Aorta (tissue), 5 donors: ENCODE measurements around the gene LRSAM1. TPM values are rescaled to one million over a fixed set of nuclear protein-coding genes. Genes with fewer than 3 reads are reported as not detected.
A peak's percentile ranks its signal among the peaks of the same experiment; 100 is the strongest.

Source experiments
- ATAC-seq: fragments of 200-7000 bp; cut with Tn5 transposase; one replicate; pipeline ENCODE4 v1.9.1; 2022; ENCODE audit warnings: moderate library complexity; ENCODE audit not compliant: low FRiP score
- DNase-seq, 2 donors: peaks; one replicate each; pipeline ENCODE4 v3.0.0-alpha.2; 2020
- H3K27ac ChIP-seq, 2 donors: one replicate each; pipeline ENCODE4 v1.5.1; 2013; ENCODE audit warnings: low read length in 2 of 2, mild to moderate bottlenecking in 2 of 2, moderate library complexity in 2 of 2, control low read depth in 1 of 2, inconsistent platforms in 1 of 2, low read depth in 1 of 2
- H3K27me3 ChIP-seq, 2 donors: one replicate each; pipeline ENCODE4 v1.6.1; 2013; ENCODE audit warnings: control low read depth in 1 of 2, low read length in 1 of 2, mild to moderate bottlenecking in 1 of 2, moderate library complexity in 1 of 2; ENCODE audit not compliant: insufficient read depth in 2 of 2, control insufficient read depth in 1 of 2
- H3K36me3 ChIP-seq, 2 donors: one replicate each; pipeline ENCODE4 v1.6.1; 2013; ENCODE audit warnings: control low read depth in 1 of 2, low read length in 1 of 2, mild to moderate bottlenecking in 1 of 2; ENCODE audit not compliant: insufficient read depth in 2 of 2, control insufficient read depth in 1 of 2
- H3K4me1 ChIP-seq, 2 donors: one replicate each; pipeline ENCODE4 v1.6.1; 2013; ENCODE audit warnings: low read length in 2 of 2, control low read depth in 1 of 2, mild to moderate bottlenecking in 1 of 2, moderate library complexity in 1 of 2; ENCODE audit not compliant: insufficient read depth in 2 of 2, control insufficient read depth in 1 of 2
- H3K4me3 ChIP-seq, 2 donors: one replicate each; pipeline ENCODE4 v1.5.1; 2013; ENCODE audit warnings: low read length in 2 of 2, control low read depth in 1 of 2, mild to moderate bottlenecking in 1 of 2
- H3K9me3 ChIP-seq: one replicate; pipeline ENCODE4 v1.6.1; 2013; ENCODE audit warnings: mild to moderate bottlenecking, low read length; ENCODE audit not compliant: control insufficient read depth
- whole genome bisulfite sequencing, 2 donors: extraction: QIAGEN DNeasy Blood & Tissue Kit; methylation state at CpG; one replicate each; pipeline ENCODE4 v1.1.7; 2013; 5-methylcytosine and 5-hydroxymethylcytosine counted together
- intact Hi-C, 2 donors: fragments of 100-400 bp; cut with DNase I; formaldehyde crosslinking; loops; one replicate each; pipeline versions ENCODE4 v1.14.2 to v1.15.0; 2022
- polyA plus RNA-seq, 2 donors: library from polyadenylated mRNA; stranded (reverse); fragments of 200-250 nt; gene quantifications; one replicate each; pipeline ENCODE4 v1.2.3, GENCODE V29; 2013
- total RNA-seq, 2 donors: library from RNA; stranded (reverse); fragmentation: NEBNext Ultra II Directional; extraction: Animal tissue kit (Norgen Biotek cat#: 25700); gene quantifications; one replicate each; pipeline ENCODE4 v1.2.1, GENCODE V29; 2021
- donor health status: healthy with polysubstance abuse.
- donor health status: Bipolar disorder and iron deficiency.
- donor health status: DM: no; HTN: no; CAD: no.
- donor health status: DM: no; HTN: no; CAD: no.
- donor health status: DM: yes; HTN: yes; CAD: no.

Gene LRSAM1
- total and polyA plus RNA-seq, 4 donors: 9.3 to 38.8 (median 22.0) TPM

DNA sequence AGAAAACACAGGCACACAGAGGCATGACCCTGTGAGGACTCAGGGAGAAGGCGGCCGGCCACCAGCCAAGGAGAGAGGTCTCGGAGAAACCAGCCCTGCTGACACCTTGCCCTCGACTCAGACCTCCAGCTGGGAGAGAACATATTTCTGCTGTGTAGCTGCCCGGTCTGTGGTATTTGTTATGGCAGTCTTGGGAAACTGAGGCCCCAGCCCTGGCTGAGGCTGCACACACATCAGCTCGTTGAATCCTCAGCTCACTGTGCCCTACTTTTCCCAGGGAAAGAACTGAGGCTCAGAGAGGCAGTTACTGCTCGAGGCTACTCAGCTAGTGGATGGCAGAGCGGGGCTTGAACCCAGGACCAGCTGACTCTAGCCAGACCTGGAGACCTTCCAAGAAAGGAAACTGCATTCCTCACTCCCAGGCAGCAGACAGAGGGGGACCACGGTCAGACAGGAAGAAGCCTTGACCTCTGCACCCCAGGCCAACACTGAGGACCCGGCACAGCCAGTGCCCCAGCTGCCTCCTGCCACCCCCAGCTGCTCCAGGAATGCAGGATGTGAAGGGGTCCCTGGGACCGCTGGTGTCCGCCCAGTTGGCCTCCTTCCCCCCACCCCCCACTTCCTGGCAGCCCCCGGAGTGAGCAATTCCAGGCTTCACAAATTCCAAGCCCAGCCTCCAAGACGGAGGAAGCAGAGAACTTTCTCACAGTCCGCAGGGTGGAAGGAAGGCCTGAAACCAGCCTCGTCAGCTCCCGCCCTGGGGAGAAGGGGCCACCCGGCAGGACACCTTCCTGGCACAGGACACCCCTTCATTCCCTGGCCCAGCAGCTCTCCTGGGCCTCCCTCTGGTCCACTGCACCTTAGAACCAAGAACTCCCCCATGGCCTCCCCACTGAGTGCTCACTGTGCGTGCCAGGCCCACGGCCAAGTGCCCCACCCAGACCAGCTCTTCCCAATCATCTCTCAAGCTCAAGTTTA lies 69.9 kb downstream of the LRSAM1 start:
- 35 to 39% methylated on average over 20 of the region's 20 CpGs for WGBS, 2 donors
- peaks cover 0 to 6% of the 10 kb centered on the region in 2 donors for H3K36me3 ChIP-seq
- no peaks in the 10 kb centered on the region for H3K4me1 ChIP-seq
- peak overlapping the region in 1 of 2 donors; percentile 78 for H3K27ac ChIP-seq
- DNase-seq: peak; percentile 59 to 75
- intact Hi-C loops: no loop called here
- H3K9me3 ChIP-seq: no peaks in the 10 kb centered on the region
- no peak overlapping the region for H3K4me3 ChIP-seq
- H3K27me3 ChIP-seq: no peaks in the 10 kb centered on the region
- ATAC-seq: peak; percentile 49

DNA sequence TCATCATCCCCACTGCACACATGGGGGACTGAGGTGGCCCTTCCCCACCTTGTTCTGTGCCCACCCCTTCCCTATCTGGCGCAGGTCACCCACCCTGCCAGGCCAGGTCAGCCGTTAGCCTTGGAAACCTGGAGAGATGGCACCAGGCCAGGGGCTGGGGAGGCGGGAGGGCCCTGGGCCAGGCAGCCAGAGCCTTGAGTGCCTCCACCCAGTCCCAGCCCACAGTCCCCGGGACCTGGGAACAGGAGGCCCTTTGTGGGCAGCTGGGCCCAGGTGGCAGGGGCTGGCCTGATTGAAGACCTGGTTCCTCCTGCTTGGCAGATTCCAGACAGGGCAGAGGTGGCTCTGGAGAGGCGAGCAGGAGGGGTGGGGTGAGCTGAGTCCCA lies 70.6 kb downstream of the LRSAM1 start:
- 34 to 35% methylated on average over 5 of the region's 5 CpGs for WGBS, 2 donors
- Histone ChIP-seq H3K4me1 (no peaks in the 10 kb centered on the region), H3K36me3 (peaks cover 0 to 4% of the 10 kb centered on the region in 2 donors), H3K27me3 (no peaks in the 10 kb centered on the region), H3K27ac (peak overlapping the region in 1 of 2 donors; percentile 40), H3K9me3 (no peaks in the 10 kb centered on the region), H3K4me3 (no peak overlapping the region)
- intact Hi-C loops: no loop called here
- DNase-seq (peak in 1 of 2 donors; percentile 83), ATAC-seq (peak; percentile 13)

DNA sequence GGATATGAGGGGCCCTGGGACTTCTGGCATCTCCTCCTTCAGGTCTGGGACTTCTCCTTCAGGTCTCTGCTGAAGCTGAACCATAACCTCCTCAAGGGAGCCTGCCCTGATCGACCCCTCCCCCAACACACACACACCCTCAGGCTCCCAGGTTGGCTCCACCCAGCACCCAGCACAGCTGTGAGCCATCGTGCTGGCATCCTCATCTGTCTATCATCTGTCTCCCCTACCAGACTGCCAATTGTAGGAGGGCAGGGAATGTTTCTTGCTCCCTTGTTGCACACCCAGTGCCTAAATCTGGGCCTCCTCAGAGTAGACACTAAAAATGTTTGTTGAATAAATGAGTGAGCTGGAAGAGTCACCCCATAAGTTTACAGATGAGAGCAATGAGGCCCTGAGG lies 71.4 kb downstream of the LRSAM1 start:
- Histone ChIP-seq H3K27ac (no peak overlapping the region), H3K4me3 (no peak overlapping the region), H3K36me3 (peaks cover 0 to 3% of the 10 kb centered on the region in 2 donors), H3K27me3 (no peaks in the 10 kb centered on the region), H3K9me3 (no peaks in the 10 kb centered on the region), H3K4me1 (no peaks in the 10 kb centered on the region)
- WGBS, 2 donors: 49 to 56% methylated on average over 2 of the region's 2 CpGs
- DNase-seq (no peak), ATAC-seq (no peak)
- intact Hi-C loops: no loop called here

GRCh38 chr9:127523312-127523851 lies 72.1 kb downstream of the LRSAM1 start:
- Histone ChIP-seq H3K9me3 (no peaks in the 10 kb centered on the region), H3K27ac (no peak overlapping the region), H3K27me3 (no peaks in the 10 kb centered on the region), H3K36me3 (peaks cover 0 to 3% of the 10 kb centered on the region in 2 donors), H3K4me3 (no peak overlapping the region), H3K4me1 (no peaks in the 10 kb centered on the region)
- ATAC-seq: no peak
- 92 to 93% methylated on average over 9 of the region's 9 CpGs for WGBS, 2 donors
- intact Hi-C loops: no loop called here
- peak in 1 of 2 donors; percentile 56 for DNase-seq

- 20 to 39% methylated on average over 6 of the region's 6 CpGs for WGBS, 2 donors
- no peaks in the 10 kb centered on the region for H3K27me3 ChIP-seq
- H3K9me3 ChIP-seq: no peaks in the 10 kb centered on the region
- H3K27ac ChIP-seq: no peak overlapping the region
- DNase-seq (no peak), ATAC-seq (no peak)
- H3K4me1 ChIP-seq: no peaks in the 10 kb centered on the region
- H3K36me3 ChIP-seq: peaks cover 0 to 3% of the 10 kb centered on the region in 2 donors
- no peak overlapping the region for H3K4me3 ChIP-seq
- intact Hi-C loops: no loop called here
These were observed 73.1 kb downstream of the LRSAM1 start for GRCh38 chr9:127524373-127524772.

GRCh38 chr9:127525401-127526188 lies 74.3 kb downstream of the LRSAM1 start:
- H3K9me3 ChIP-seq: no peaks in the 10 kb centered on the region
- intact Hi-C loops: loop anchor here in 1 of 2 donors (5.0 kb wide), 2 partner anchors 42 to 62 kb away; a partner anchor contains a TSS
- 76 to 80% methylated on average over 8 of the region's 8 CpGs for WGBS, 2 donors
- H3K27ac ChIP-seq: peak overlapping the region in 1 of 2 donors; percentile 60
- DNase-seq (no peak), ATAC-seq (no peak)
- H3K4me1 ChIP-seq: no peaks in the 10 kb centered on the region
- H3K36me3 ChIP-seq: peaks cover 0 to 3% of the 10 kb centered on the region in 2 donors
- H3K27me3 ChIP-seq: no peaks in the 10 kb centered on the region
- no peak overlapping the region for H3K4me3 ChIP-seq

DNA sequence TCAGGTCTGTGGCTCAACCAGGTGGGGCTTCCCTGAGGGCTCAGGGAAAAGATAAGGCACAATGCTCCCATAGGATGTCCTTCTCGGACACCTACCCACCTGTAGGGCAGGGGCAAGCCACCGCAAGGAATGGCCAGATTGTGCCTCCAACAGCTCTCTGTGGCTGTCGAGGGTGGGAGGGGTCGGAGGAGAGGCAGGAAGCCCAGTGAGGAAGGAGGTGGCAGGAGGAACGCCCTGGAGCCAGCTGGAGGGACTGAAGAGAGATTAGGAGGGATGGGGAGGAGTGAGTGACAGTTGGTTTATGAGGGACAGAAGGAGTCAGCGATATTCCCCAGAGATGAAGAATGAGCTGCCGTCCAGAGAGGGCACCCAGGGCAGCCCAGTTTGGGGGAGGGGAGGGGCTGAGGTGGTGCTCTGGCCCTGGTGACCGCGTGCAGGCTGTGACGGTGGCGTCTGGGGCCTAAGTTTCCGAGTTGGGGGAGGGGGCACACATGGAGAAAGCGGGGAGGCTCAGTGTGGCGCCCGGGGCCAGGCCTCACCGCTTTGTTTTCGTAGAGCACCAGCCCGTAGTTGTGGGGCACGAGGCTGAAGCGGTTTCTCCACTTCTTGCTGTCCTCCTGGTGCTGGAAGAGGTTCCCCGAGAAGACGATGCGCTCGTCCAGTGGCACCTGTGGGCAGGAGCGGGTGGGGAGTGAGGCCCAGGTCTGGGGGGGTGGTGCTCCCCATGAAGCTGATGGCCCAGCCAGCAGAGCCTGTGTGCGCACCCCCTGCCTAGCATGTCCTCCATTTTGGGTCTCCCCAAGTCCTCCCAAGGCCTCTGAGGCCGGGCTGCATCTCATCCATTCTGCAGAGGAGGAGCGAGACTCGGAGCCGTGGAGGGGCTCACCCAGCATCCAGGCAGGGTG lies 75.6 kb downstream of the LRSAM1 start:
- ATAC-seq: no peak
- Histone ChIP-seq H3K27me3 (no peaks in the 10 kb centered on the region), H3K27ac (no peak overlapping the region), H3K4me1 (no peaks in the 10 kb centered on the region), H3K9me3 (no peaks in the 10 kb centered on the region), H3K4me3 (no peak overlapping the region), H3K36me3 (peaks cover 0 to 3% of the 10 kb centered on the region in 2 donors)
- DNase-seq: peak in 1 of 2 donors; percentile 68
- intact Hi-C loops: loop anchor here in 1 of 2 donors (5.0 kb wide), 2 partner anchors 40 to 60 kb away; a partner anchor contains a TSS
- 80 to 87% methylated on average over 30 of the region's 30 CpGs for WGBS, 2 donors
